Islet precursor cell (in vitro differentiated cells): ENCODE measurements around the gene KISS1R.
A peak's percentile ranks its signal among the peaks of the same experiment; 100 is the strongest.
"Not testable (repeated sequence)": the region's sequence is repeated elsewhere in the genome, so short reads cannot be mapped to it uniquely, and the experiment has no call there.

Experiments used
- DNase-seq: peaks from one replicate; pipeline ENCODE4 v3.0.0-alpha.2; 2018

KISS1R gene

DNA sequence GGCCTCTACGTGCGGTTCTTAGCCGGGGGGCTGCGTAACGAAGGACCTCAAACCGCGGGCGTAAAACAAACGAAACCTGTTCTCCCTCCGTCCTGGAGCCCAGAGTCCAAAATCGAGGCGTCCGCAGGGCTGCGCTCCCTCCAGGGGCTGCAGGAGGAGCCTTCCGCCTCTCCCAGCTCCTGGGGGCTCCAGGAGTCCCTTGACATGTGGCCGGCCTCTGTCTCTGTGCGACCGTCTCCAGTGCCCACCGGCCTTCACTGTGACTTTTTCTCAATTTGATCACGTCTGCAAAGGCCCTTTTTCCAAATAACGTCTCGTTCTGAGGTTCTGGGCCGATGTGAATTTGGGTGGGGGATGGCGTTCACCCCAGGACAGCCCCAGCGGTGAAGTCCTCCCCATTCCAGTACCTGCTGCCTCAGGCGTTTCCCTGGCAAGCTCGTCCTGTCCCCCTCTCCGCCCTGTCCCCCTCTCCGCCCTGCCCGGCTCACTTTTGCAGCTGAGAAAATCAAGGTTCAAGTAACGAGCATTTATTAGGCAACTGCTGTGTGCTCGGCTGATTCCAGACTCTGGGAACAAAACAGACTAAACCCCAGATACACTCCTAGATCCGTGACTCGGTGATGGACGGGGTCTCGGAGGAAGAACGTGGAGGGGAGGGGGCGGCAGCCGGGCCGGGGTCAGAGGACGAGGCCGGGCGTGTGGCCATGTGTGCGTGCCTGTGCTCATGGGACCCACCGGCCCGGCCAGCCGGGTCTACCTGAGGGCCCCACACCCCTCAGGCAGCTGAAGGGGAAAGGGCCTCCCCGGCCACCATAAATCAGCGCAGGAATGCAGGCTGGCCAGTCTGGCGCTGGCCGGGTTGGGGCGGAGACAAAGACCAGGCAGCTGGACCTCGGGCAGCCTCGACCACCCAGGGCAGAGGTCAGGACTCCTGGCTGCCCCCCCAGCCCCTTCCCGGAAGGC lies 39.0 kb downstream of the KISS1R start:
- DNase-seq: peak; percentile 98

DNA sequence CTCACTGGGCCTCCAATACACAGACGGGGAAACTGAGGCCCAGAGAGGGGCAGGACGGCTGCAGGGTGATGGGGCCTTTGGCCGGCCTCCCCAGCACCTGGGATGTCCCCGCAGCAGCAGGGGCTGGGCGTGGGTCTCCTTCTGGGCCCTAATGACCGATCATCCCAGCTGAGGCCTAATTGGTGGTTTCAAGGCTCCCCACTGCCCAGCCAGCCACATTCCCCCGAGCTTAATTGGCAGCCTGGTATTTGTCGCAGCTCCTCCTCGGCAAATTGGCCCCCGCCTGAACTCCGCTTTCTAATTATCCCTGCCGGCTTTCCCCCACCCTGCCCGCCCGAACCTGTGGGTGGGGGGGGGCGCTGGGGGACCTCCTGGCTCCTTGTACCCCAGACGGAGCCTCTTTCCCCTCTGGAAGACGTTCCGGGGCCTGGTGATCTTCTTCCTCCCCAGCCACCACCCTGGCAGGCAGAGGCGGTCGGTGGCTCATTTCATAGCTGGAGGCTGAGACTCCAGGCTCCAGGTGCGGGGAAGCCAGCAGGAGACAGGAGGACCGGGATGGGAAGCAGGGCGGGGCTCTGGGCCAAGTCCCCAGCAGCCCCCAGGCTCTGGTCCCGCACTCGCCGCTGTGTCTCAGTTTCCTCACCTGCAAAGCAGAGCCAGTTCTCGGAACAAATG lies 39.8 kb downstream of the KISS1R start:
- peak; percentile 98 for DNase-seq

DNA sequence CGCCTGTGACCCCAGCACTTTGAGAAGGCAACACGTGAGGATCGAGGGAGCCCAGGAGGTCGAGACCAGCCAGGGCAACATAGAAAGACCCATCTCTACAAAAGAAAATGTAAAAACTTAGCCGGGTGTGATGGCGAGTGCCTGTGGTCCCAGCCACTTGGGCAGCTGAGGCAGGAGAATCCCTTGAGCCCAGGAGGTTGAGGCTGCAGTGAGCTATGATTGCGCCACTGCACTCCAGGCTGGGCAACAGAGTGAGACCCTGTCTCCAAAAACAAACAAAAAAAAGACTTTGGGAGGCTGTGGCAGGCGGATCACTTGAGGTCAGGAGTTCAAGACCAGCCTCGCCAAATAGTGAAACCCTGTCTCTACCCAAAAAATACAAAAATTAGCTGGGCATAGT lies 40.4 kb downstream of the KISS1R start:
- not testable (repeated sequence) for DNase-seq

DNA sequence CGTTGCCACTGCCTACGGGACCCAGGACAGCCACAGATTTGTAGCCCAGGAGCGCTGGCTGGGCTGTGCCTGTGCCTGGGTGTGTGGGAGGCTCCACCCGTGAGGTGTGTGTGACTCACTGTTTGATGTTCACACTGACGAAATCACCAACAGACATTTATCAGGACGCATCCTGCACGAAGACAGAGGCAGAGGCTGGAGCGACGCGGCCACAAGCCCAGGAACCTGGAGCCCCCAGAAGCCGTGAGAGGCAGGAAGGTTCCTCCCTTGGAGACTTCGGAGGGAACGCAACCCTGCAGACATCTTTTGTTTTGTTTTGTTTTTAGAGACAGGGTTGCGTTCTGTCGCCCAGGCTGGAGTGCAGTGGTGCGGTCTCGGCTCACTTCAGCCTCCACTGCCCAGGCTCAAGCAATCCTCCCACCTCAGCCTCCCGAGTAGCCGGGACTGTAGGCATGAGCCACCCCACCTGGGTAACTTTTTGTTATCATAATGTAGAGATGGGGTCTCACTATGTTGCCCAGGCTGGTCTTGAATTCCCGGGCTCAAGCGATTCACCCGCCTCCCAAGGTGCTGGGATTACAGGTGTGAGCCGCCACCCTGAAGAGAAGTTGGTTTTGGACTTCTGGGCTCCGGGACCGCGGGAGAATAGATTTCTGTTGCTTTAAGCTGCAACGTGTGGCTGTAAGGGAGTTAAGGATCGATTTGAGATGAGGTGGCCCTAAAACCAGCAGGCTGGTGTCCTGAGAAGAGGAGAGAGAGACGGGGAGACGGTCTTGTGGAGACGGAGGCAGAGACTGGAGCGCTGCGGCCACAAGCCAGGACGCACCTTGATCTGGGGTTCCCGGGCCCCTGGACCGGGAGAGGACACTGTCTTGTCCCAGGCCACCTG lies 42.1 kb downstream of the KISS1R start:
- peak; percentile 77 for DNase-seq

DNA sequence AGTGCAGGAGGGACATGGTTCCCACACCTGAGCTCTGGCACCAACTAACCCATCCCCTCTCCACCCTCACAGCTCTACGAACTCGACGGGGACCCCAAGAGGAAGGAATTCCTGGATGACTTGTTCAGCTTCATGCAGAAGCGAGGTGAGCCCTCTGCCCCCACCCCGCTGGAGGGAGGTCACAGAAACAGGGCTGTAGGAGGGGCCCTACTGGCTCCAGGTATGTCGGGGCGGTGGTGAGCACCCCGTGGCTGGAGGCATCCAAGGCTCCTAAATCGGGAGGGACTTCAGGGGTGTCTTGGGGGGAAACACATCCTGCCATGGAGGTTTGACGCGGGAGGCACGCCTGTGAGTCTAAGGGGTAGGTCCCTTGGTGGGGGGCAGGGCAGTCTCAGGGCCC lies 42.9 kb downstream of the KISS1R start:
- DNase-seq: peak; percentile 67

DNA sequence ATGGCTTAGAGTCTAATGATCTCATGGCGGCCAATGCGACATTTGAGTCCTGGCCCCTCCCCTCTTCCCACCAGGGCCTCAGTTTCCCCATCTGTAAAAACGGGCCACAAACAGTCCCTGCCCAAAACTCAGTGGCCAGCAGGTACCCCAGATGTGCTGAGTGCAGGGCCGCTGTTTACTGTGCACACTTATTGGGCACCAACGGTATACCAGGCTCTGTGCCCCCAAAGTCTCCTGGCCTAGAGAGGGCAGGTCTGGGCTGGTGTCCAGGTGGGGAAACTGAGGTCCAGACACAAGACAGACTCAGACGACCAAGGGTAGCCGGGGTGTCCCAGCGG lies 43.4 kb downstream of the KISS1R start:
- DNase-seq: no peak

DNA sequence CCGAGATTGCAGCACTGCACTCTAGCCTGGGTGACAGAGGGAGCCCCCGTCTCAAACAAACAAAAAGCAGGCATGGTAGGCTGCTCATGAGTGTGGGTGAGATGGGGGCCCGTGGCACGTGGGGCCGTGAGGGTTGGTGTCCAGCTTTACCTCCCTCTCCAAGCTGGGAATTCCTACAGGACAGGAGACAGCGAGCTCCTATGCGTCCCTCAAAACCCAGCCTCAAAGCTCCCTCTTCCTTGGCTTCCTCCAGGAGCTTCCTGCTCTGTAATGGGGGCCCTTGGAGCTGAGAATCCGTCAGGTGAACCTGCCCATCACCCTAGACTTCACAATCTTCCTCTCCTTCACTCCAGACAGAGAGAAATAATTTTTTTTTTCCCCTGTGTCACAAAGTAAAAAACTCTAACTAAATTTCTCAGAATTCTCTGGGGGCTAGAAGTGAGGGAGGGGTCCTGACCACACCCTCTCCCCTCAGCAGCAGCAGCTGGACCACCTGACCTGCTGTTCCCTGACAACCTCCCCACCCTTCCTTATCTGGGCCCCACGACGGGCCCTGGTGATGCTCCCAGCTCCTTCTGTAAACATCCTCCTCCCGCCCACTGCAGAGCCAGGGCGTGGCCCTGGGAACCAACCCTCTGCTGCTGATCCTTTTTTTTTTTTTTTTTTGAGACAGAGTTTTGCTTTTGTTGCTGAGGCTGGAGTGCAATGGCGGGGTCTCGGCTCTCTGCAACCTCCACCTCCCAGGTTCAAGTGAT lies 44.9 kb downstream of the KISS1R start:
- no peak for DNase-seq

DNA sequence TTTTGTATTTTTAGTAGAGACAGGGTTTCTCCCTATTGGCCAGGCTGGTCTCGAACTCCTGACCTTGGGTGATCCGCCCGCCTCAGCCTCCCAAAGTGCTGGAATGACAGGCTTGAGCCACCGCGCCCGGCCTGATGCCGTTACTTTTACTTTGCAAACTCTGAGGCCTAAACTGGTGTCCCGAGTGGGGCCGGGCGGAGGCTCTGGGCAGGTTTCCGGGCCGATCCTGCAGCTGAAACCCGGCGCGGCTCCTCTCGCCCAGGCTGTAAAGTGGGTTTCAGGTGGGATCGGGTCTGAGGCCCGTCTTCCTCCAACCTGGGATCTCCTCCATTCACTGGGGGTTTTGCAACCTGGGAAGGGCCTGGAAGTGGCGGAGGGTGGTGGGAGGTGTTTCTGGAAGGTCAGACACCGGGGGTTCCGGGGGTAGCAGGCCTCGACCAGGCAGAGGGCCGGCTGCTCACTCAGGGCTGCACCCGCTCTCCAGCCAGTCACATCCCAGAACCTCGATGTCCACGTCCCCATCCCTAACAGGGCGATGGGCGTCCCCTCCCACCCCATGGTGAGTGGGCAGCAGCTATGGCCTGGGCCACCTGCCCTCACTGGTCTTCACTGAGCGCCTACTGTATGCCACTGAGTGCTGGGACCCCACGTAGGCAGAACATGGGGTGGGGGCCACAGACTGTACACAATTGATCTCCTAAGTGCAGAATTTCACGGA lies 45.7 kb downstream of the KISS1R start:
- no peak for DNase-seq

DNA sequence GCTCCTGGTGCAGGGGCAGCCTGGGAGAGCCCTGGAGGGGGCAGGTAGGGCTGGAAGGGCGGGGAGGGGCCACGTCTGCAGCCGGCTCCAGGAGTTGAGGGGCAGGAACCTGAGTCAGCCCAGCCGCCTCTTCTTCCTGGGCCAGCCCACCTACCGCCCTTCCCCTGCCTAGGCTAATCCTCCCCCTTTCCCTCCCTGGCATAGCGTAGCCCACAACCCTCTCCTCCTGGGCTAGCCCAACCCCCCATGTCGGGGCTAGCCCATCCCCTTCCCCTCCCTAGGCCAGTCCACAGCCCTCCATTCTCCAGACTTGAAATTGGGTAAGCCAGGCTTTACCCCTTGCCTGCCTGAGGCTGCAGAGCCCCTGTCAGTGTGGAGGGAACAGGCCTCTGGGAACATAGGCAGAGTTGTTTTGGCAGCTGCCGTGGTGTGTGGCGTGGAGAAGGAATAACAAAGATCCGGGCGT lies 46.4 kb downstream of the KISS1R start:
- peak; percentile 72 for DNase-seq

DNA sequence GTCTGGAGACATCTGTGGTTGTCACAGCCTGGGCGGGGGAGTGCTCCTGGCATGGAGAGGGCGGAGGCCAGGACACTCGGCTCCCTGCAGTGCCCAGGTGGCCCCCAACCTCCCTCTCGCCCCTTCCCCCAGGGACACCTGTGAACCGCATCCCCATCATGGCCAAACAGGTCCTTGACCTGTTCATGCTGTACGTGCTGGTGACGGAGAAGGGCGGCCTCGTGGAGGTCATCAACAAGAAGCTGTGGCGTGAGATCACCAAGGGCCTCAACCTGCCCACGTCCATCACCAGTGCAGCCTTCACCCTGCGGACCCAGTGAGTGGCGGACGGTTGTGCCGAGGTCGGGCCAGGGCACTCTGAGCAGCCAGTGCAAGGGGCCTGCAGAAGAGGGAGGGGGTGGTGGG lies 47.0 kb downstream of the KISS1R start:
- no peak for DNase-seq

DNA sequence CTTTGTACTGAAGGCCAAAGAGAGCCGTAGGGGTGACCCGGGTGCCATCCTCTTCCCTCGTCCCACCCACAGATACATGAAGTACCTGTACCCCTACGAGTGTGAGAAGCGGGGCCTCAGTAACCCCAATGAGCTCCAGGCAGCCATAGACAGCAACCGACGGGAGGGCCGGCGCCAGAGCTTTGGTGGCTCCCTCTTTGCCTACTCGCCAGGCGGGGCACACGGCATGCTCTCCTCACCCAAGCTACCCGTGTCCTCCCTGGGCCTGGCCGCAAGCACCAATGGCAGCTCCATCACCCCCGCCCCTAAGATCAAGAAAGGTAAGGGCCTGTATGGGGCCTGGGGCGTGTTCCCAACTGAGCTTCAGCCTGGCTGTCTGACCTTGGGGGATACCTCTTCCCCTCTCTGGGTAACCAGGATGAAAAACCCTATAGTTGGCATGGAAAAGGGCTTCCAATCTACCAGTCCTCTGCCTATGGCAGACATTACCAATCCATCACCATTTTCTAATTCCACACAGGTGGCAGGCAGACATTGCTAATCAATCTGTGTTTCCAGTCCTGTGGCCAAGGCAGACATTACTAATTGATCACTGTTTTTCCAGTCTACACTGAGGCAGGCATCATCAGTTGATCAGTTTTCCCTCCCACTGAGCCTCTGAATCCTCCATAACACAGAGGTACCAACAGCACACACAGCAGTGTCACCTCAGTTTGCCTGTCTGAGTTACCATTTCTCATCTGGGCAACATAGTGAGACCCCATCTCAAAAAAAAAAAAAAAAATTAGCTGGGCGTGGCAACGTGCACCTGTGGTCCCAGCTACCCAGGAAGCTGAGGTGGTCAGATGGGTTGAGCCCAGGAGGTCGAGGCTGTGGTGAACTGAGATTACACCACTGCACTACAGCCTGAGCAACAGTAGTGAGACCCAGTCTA lies 47.9 kb downstream of the KISS1R start:
- no peak for DNase-seq

DNA sequence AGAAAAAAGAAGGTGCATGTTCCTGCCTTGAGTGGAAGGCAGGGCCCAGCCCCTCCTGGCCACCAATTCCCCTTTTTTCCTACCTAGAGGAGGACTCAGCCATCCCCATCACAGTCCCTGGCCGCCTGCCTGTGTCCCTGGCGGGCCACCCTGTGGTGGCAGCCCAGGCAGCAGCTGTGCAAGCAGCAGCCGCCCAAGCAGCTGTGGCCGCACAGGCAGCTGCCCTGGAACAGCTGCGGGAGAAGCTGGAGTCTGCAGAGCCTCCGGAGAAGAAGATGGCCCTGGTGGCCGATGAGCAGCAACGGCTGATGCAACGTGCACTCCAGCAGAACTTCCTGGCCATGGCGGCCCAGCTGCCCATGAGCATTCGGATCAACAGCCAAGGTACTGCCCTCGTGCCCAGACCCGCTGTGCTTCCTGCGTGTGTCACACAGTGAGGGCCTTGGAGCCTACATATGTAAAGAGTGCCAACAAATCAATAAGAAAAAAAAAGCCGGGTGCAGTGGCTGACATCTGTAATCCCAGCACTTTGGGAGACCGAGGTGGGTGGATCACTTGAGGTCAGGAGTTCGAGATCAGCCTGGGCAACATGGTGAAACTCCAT lies 49.5 kb downstream of the KISS1R start:
- DNase-seq: no peak
